Mesenchymal stem cell (in vitro differentiated cells and primary cell): ENCODE data around the gene PPP6R2.

Experiments
- DNase-seq: peaks from one replicate; pipeline ENCODE4 v3.0.0-alpha.2; 2013
- H2AFZ ChIP-seq: one replicate; pipeline ENCODE4 v1.6.1; 2013; ENCODE audit warnings: low read depth, mild to moderate bottlenecking, control low read depth, inconsistent platforms, low read length, moderate library complexity
- H2AK5ac ChIP-seq: 2 replicates; pipeline ENCODE4 v1.6.1; 2013; ENCODE audit warnings: low read length, moderate library complexity, mild to moderate bottlenecking, inconsistent platforms; ENCODE audit not compliant: severe bottlenecking
- H2BK120ac ChIP-seq: one replicate; pipeline ENCODE4 v1.6.1; 2013; ENCODE audit warnings: low read depth, mild to moderate bottlenecking, inconsistent platforms, low read length, moderate library complexity
- H2BK12ac ChIP-seq, 2 experiments: one replicate each; pipeline ENCODE4 v1.6.1; 2013; ENCODE audit warnings: inconsistent platforms in 2 of 2, low read length in 2 of 2, mild to moderate bottlenecking in 2 of 2, moderate library complexity in 2 of 2, control low read depth in 1 of 2
- H2BK15ac ChIP-seq: one replicate; pipeline ENCODE4 v1.6.1; 2013; ENCODE audit warnings: mild to moderate bottlenecking, low read depth, inconsistent platforms; ENCODE audit not compliant: poor library complexity, severe bottlenecking
- H2BK5ac ChIP-seq: 2 replicates; pipeline ENCODE4 v1.6.1; 2013; ENCODE audit warnings: low read depth, mild to moderate bottlenecking, low read length, control low read depth, inconsistent platforms; ENCODE audit not compliant: poor library complexity, severe bottlenecking
- H3K14ac ChIP-seq, 2 experiments: one replicate each; pipeline ENCODE4 v1.6.1; 2013; ENCODE audit warnings: inconsistent platforms in 2 of 2, low read length in 2 of 2, control low read depth in 1 of 2, mild to moderate bottlenecking in 1 of 2, moderate library complexity in 1 of 2
- H3K18ac ChIP-seq, 2 experiments: one replicate each; pipeline ENCODE4 v1.6.1; 2013; ENCODE audit warnings: inconsistent platforms in 2 of 2, low read length in 2 of 2, control low read depth in 1 of 2, low read depth in 1 of 2, mild to moderate bottlenecking in 1 of 2
- H3K23ac ChIP-seq, 2 experiments: one replicate each; pipeline ENCODE4 v1.6.1; 2013; ENCODE audit warnings: inconsistent platforms in 2 of 2, low read length in 2 of 2, mild to moderate bottlenecking in 2 of 2, moderate library complexity in 2 of 2, control low read depth in 1 of 2
- H3K27ac ChIP-seq: 2 replicates; pipeline ENCODE4 v1.5.1; 2013; ENCODE audit warnings: mild to moderate bottlenecking, moderate library complexity, low read length, control low read depth, inconsistent platforms; ENCODE audit not compliant: poor library complexity, severe bottlenecking
- H3K27me3 ChIP-seq, 2 experiments: 2 replicates each; pipeline versions ENCODE4 v1.6.1 to v1.7.0; 2013; ENCODE audit warnings: low read length in 2 of 2, mild to moderate bottlenecking in 2 of 2, moderate library complexity in 2 of 2, control low read depth in 1 of 2, inconsistent platforms in 1 of 2; ENCODE audit not compliant: control insufficient read depth in 1 of 2, insufficient read depth in 1 of 2
- H3K36me3 ChIP-seq, 2 experiments: 2 replicates each; pipeline versions ENCODE4 v1.6.1 to v1.7.0; 2013; ENCODE audit warnings: low read length in 2 of 2, control low read depth in 1 of 2, inconsistent platforms in 1 of 2, low read depth in 1 of 2, mild to moderate bottlenecking in 1 of 2; ENCODE audit not compliant: insufficient read depth in 2 of 2, control insufficient read depth in 1 of 2
- H3K4ac ChIP-seq, 2 experiments: one replicate each; pipeline ENCODE4 v1.6.1; 2013; ENCODE audit warnings: inconsistent platforms in 2 of 2, low read length in 2 of 2, mild to moderate bottlenecking in 2 of 2, moderate library complexity in 2 of 2, control low read depth in 1 of 2, low read depth in 1 of 2
- H3K4me1 ChIP-seq: 2 replicates; pipeline ENCODE4 v1.6.1; 2013; ENCODE audit warnings: low read depth, low read length, control low read depth; ENCODE audit not compliant: control insufficient read depth, insufficient read depth
- H3K4me2 ChIP-seq: 2 replicates; pipeline ENCODE4 v1.6.1; 2013; ENCODE audit warnings: low read length, mild to moderate bottlenecking, inconsistent platforms; ENCODE audit not compliant: poor library complexity, severe bottlenecking
- H3K4me3 ChIP-seq, 2 experiments: 2 replicates each; pipeline versions ENCODE4 v1.5.1 to v1.7.0; 2013; ENCODE audit warnings: low read length in 2 of 2, mild to moderate bottlenecking in 2 of 2, control low read depth in 1 of 2, low read depth in 1 of 2; ENCODE audit not compliant: insufficient read depth in 1 of 2
- H3K79me1 ChIP-seq: replicated peaks from 2 replicates; pipeline ENCODE4 v1.6.1; 2013; ENCODE audit warnings: mild to moderate bottlenecking, control low read depth, low read length, inconsistent platforms; ENCODE audit not compliant: poor library complexity, severe bottlenecking
- H3K9ac ChIP-seq: 2 replicates; pipeline ENCODE4 v1.7.0; 2013; ENCODE audit warnings: mild to moderate bottlenecking, low read length, moderate library complexity
- H3K9me3 ChIP-seq: 2 replicates; pipeline ENCODE4 v1.7.0; 2013; ENCODE audit warnings: mild to moderate bottlenecking, low read length; ENCODE audit not compliant: control insufficient read depth
- H4K8ac ChIP-seq: one replicate; pipeline ENCODE4 v1.6.1; 2013; ENCODE audit warnings: inconsistent platforms, mild to moderate bottlenecking, low read length, moderate library complexity
- H4K91ac ChIP-seq: one replicate; pipeline ENCODE4 v1.6.1; 2013; ENCODE audit warnings: mild to moderate bottlenecking, low read length, inconsistent platforms
- WGBS: methylation state at CpG from one replicate; pipeline ENCODE4 v1.1.7; 2013; ENCODE audit warnings: mixed read lengths; 5-methylcytosine and 5-hydroxymethylcytosine counted together

The PPP6R2 gene

DNA sequence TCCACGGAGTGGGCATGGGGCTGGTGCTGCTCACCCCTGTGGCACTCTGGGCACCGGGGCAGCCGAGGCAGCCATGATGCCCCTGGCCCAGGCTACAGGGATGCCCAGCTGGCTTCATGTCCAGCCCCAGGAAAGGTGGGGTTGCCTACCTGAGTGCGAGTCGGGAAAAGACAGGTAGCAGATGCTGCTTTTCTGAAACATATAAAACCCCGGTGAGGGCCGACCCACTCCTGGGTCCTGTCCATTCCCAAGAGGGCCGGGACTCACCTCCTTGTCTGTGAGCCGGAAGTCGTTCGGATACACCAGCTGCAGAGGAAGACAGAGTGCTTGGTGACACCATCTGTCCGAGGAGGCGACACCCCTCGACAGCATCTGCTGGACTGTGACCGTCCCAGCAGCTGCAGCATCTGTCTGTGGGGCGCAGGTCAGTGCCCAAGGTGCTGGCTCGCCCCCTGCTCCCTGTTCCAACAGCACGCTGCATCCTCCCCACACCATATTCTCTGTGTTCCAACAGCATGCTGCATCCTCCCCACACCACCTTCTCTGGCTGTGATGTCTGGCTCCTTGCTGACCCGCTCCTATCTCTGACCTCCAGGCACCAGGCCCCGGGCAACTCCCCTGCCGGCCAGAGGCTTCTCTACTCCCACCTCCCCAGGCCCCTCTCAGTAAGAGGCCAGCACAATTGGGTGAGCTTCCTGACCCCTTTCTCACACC is 24.3 kb upstream of the PPP6R2 start:
- H3K79me1 ChIP-seq, result peaks cover 3% of the 10 kb centered on the region
- H3K4ac ChIP-seq, result no peak overlapping the region
- no peak overlapping the region for H2BK12ac ChIP-seq
- no peak overlapping the region for H3K18ac ChIP-seq
- H3K9me3 ChIP-seq, result no peaks in the 10 kb centered on the region
- H2AFZ ChIP-seq, result no peak overlapping the region
- no peak overlapping the region for H2BK15ac ChIP-seq
- H3K4me2 ChIP-seq, result no peak overlapping the region
- WGBS, result 82% methylated on average over 21 of the region's 21 CpGs
- H2AK5ac ChIP-seq, result no peak overlapping the region
- no peak overlapping the region for H2BK5ac ChIP-seq
- DNase-seq, result no peak
- no peak overlapping the region for H3K27ac ChIP-seq
- peaks cover 10% of the 10 kb centered on the region for H3K4me1 ChIP-seq
- no peak overlapping the region for H3K9ac ChIP-seq
- no peak overlapping the region for H3K4me3 ChIP-seq
- H3K27me3 ChIP-seq, result no peaks in the 10 kb centered on the region
- no peak overlapping the region for H3K23ac ChIP-seq
- peaks cover 0 to 18% of the 10 kb centered on the region in 2 experiments for H3K36me3 ChIP-seq
- H4K91ac ChIP-seq, result peak overlapping the region; percentile 14
- H2BK120ac ChIP-seq, result no peak overlapping the region
- peak overlapping the region; percentile 35 for H4K8ac ChIP-seq
- H3K14ac ChIP-seq, result peak overlapping the region in 1 of 2 experiments; percentile 36

DNA sequence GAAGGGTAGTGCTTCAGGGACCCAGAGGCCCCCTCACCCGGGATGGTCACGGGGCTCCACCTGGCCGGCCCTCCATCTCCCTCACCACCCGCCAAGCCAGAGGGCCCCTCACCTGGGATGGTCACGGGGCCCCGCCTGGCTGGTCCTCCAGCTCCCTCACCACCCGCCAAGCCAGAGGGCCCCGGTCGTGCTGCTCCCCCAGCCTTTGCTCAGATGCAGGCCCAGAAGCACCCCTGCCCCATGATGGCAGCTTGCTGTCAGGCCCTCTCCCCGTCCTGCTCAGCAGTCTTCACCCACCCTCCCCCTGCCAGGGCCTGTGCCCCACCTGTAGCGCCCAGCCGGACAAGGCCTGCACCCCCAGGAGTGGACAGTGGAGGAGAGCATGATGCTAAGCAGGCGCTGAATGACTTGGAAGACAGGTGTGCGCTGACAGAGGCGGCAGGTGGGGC is 23.6 kb upstream of the PPP6R2 start:
- H3K9ac ChIP-seq, result no peak overlapping the region
- peaks cover 4% of the 10 kb centered on the region for H3K4me1 ChIP-seq
- no peak overlapping the region for H3K4me2 ChIP-seq
- DNase-seq, result no peak
- H2BK5ac ChIP-seq, result no peak overlapping the region
- H2AK5ac ChIP-seq, result no peak overlapping the region
- peaks cover 3% of the 10 kb centered on the region for H3K79me1 ChIP-seq
- no peaks in the 10 kb centered on the region for H3K9me3 ChIP-seq
- H3K18ac ChIP-seq, result no peak overlapping the region
- no peak overlapping the region for H2BK120ac ChIP-seq
- H3K27ac ChIP-seq, result no peak overlapping the region
- H3K27me3 ChIP-seq, result no peaks in the 10 kb centered on the region
- H2AFZ ChIP-seq, result no peak overlapping the region
- 89% methylated on average over 15 of the region's 15 CpGs for WGBS
- peak overlapping the region in 1 of 2 experiments; percentile 7 for H3K4me3 ChIP-seq
- H4K8ac ChIP-seq, result no peak overlapping the region
- H2BK12ac ChIP-seq, result no peak overlapping the region
- no peak overlapping the region for H3K14ac ChIP-seq
- H2BK15ac ChIP-seq, result no peak overlapping the region
- H3K36me3 ChIP-seq, result peaks cover 0 to 18% of the 10 kb centered on the region in 2 experiments
- H3K23ac ChIP-seq, result no peak overlapping the region
- no peak overlapping the region for H3K4ac ChIP-seq
- H4K91ac ChIP-seq, result no peak overlapping the region

DNA sequence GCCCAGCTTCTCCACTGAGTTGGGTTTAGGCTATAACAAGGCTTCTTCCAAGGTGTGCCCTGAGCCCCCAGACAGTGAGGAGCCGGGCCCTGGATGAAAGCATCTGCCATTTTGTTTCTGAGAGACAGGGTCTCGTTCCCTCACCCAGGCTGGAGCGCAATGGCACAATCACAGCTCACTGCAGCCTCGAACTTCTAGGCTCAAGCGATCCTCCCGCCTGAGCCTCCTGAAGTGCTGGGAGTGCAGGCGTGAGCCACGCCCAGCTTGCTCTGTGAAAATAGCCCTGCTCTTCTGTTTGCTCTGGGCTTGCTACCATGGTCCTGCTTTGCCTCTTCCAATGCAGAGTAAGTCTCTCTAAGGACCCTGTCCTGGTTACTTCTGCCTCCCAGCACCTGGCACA is 23.0 kb upstream of the PPP6R2 start:
- Histone ChIP-seq H3K79me1 (peaks cover 6% of the 10 kb centered on the region), H3K4me3 (no peak overlapping the region), H3K9me3 (no peaks in the 10 kb centered on the region), H2AFZ (no peak overlapping the region), H3K4me2 (no peak overlapping the region), H2BK5ac (no peak overlapping the region), H4K91ac (no peak overlapping the region), H3K4ac (no peak overlapping the region), H3K36me3 (peaks cover 0 to 13% of the 10 kb centered on the region in 2 experiments), H3K27me3 (no peaks in the 10 kb centered on the region), H3K23ac (no peak overlapping the region), H2BK120ac (no peak overlapping the region), H2BK15ac (no peak overlapping the region), H3K27ac (no peak overlapping the region), H3K18ac (no peak overlapping the region), H3K9ac (no peak overlapping the region), H3K14ac (no peak overlapping the region), H2AK5ac (no peak overlapping the region), H3K4me1 (no peaks in the 10 kb centered on the region), H2BK12ac (no peak overlapping the region), H4K8ac (no peak overlapping the region)
- DNase-seq, result no peak
- WGBS, result 74% methylated on average over 8 of the region's 8 CpGs

DNA sequence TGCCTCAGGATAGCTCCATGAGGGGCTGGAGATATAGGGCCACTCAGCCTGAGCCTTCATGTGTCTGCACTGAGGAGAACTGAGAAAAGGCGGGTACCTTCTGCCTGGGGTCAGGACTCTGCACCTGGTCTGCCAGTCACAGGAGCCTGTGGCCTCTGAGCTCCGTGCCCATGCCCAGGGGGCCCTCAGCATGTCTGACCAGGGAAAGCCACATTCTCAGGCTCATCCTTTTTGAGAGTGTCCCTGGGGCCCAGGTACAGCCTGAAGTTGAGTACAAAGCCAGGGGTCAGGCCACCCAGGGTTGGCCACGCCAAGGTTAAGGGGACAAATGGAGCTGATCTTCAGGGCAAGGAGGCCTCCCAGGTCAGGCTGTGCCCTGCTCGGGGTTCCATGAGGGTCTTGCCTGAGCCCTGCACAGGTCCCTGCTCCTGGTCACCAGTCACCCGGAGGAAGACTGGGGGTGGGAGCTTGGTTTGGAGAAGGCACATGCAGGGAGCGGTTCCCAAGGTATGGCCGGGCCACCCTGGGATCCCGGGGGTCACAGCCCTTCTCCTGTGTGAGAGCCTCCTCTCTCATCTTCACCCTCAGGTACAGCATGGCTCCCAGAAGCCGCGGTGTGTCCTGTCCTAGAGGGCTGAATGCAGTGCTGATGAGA is 22.3 kb upstream of the PPP6R2 start:
- Histone ChIP-seq H2BK15ac (no peak overlapping the region), H4K8ac (no peak overlapping the region), H3K9ac (no peak overlapping the region), H2BK12ac (no peak overlapping the region), H3K36me3 (peaks cover 0 to 10% of the 10 kb centered on the region in 2 experiments), H3K27me3 (no peaks in the 10 kb centered on the region), H2BK5ac (no peak overlapping the region), H3K4ac (no peak overlapping the region), H3K14ac (no peak overlapping the region), H3K23ac (no peak overlapping the region), H3K79me1 (peaks cover 6% of the 10 kb centered on the region), H2BK120ac (no peak overlapping the region), H3K9me3 (no peaks in the 10 kb centered on the region), H3K18ac (no peak overlapping the region), H3K4me3 (no peak overlapping the region), H2AK5ac (no peak overlapping the region), H3K27ac (no peak overlapping the region), H4K91ac (no peak overlapping the region), H3K4me1 (peaks cover 3% of the 10 kb centered on the region), H2AFZ (no peak overlapping the region), H3K4me2 (no peak overlapping the region)
- WGBS, result 81% methylated on average over 9 of the region's 10 CpGs
- DNase-seq, result no peak
